NK-92 treated with Interleukin-12 subunit alpha and Interleukin-12 subunit beta, amount 100 ng/mL, for 24 hours (cell line): Measurements from ENCODE around the gene IL12RB2.
A peak's percentile ranks its signal among the peaks of the same experiment; 100 is the strongest.
"Not testable (repeated sequence)": the region's sequence is repeated elsewhere in the genome, so short reads cannot be mapped to it uniquely, and the experiment has no call there.

ENCODE experiments used
- DNase-seq: peaks from one replicate; lab custom pipeline; 2025; lab: John Stamatoyannopoulos, UW

Gene IL12RB2

DNA sequence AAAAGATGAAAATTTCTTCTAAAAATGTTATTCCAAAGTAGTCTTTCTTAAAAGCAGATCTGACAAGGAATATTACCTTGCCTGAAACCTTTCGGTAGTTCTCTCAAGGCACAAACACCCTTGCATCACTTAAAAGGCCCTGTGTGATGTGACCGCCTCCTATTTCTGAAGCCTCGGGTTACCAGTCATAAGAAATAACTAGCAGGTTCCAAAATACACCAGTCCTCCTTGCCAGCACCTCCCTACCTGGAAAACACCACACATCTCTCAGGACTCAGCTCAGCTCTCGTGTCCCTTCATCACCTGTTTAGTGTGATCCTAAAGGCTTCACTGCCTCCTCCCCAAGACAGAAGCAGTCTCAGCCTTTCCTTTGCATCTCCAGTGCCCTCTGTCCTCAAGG lies 86.9 kb downstream of the IL12RB2 start:
- no peak for DNase-seq

DNA sequence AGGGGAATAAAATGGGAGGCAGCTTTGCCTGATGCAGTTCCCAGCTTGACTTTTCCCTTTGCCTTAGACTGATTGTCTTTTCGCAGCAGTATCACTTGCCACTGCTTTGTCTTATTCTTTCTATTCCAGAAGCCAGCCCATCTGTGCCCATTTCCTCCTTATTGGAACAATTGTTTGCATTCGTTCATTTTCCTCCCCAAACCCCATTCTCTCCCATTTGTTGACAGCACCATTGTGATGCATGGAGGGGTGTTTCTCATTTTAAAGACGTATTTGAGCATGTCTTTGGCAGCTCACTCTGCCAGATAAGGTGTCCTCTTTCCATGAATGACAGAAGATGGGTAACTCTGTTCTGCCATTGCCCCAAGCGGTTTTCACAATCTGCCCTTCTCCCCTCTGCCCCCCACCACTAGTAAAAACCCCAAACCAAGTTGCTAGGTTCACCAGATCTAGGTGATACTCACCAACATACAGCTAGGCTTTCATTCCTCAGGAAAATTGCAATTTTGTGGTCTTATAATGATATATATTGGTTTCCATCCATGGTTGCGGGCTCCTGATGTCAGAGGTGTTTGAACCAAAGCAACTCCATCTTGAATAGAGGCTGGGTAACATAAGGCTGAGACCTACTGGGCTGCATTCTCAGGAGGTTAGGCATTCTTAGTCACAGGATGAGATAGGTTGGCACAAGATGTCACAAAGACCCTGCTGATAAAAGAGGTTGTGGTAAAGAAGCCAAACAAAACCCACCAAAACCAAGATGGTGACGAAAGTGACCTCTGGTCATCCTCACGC lies 91.7 kb downstream of the IL12RB2 start:
- DNase-seq = no peak

DNA sequence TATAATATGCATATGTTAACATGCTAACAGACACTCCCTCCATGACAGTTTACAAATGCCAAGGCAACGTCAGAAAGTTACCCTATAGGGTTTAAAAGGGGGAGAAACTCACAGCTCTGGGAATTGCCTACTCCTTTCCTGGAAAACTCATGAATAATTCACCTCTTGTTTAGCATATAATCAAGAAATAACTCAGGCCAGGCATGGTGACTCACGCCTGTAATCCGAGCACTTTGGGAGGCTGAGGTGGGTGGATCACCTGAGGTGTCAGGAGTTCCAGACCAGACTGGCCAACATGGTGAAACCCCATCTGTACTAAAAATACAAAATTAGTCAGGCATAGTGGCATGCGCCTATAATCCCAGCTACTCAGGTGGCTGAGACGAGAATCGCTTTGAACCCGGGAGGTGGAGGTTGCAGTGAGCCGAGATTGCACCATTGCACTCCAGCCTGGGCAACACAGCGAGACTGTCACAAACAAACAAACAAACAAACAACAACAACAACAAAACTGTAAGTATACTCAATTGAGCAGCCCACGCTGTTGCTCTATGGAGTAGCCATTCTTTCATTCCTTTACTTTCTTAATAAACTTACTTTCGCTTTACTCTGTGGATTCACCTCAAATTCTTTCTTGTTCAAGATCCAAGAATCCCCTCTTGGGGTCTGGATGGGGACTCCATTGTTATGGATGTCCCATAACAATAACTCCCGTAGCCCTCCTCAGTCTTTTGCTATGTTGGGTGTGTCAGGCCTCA lies 92.5 kb downstream of the IL12RB2 start:
- DNase-seq = not testable (repeated sequence)

DNA sequence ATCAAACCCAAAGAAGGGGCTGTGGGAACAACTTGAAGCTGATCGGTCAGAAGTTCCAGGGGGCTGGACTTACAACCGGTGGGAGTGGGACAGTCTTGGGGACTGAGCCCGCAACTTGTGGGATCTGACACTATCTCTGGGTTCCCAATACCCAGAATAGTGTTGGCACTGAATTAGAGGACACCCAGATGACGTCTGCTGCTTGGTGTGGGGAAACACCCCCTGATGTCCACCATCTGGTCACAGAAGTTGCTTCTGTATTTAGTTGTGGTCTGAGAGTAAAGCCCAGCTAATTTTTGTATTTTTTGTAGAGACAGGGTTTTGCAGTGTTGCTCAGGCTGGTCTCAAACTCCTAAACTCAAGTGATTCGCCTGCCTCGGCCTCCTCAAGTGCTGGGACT lies 93.8 kb downstream of the IL12RB2 start:
- DNase-seq = no peak

DNA sequence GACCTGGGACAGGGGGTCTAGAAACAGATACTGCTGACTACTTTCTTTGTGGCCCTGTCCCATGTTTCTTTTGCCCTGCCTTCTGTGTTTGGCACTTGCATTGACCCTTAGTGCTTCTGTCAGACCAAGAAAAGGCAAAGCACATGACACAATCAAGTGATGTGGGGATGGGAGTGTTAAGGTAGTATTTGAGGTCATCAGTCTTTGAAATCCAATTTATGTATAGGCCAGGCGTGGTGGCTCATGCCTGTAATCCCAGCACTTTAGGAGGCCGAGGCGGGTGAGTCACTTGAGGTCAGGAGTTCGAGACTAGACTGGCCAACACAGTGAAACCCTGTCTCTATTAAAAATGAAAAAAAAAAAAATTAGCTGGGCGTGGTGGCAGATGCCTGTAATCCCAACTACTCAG lies 96.5 kb downstream of the IL12RB2 start:
- no peak for DNase-seq

DNA sequence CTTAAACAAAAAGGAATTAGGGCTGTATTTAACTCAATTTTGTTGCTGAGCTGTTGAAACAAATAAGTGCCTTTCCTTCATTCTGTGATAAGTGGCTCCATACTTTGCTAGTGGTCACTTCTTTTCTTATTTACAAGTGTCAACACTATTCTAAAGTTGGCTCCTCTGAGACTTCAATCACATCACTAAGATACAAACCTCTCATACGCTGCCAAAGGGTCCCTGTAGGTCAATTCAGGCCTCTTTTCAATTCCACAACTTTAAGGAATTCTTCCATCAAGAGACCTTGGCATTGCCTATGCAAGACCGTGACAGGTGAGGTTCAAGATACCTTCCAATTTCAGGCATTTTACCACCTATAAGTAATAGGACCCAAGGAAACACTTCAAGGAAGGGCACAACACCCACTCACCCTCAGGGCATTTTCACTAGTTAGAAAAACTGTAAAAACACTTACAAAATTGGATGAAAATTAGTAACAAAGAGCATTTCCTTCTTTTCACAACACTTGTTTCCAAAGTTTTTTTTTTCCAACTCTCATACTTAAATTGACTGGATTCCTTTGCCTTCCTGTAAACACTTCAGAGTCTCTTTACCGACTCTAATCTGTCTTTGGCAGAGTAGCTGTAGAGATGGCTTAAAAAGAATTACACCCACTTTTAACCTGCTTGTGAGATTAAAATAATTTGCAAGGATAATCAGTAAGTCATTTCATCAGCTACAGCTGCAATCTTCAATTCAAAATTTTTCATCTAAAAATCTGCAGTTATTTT lies 98.0 kb downstream of the IL12RB2 start:
- DNase-seq = no peak

DNA sequence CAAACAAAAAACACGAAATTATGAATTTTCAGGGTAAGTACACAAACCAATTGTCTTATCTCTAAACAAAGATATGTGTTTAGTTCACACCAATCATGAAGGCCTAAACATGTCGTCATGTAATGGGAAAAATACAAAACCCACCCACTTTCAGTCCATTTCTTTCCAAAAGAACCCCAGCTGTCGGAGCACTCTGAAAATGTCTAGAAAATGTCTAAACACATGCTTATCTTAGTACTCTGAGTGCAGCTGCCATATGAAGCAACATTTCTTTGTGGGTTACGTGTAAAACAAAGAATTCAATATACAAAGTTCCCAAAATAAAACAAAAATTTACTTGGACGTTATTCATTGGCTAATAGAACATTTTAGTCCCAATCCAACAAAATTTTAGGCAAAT lies 99.8 kb downstream of the IL12RB2 start:
- DNase-seq = no peak

DNA sequence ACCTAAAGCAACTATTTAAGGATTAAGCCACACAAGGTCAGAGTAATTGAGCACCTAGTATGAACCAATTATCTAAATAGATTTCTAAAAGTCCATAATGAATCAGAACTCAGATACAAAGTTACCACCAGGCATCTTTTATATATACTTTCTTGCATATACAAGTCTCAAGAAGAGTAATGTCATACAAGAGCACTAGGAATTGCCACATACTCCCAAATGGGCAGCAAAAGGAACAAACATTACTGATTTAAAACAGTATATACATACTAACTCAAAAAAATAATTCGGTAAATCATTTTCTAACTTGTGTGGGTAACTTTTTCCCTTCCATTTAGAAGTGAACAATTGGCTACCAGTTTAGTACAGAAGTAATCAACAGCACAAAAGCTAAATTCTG lies 100.5 kb downstream of the IL12RB2 start:
- DNase-seq = no peak

DNA sequence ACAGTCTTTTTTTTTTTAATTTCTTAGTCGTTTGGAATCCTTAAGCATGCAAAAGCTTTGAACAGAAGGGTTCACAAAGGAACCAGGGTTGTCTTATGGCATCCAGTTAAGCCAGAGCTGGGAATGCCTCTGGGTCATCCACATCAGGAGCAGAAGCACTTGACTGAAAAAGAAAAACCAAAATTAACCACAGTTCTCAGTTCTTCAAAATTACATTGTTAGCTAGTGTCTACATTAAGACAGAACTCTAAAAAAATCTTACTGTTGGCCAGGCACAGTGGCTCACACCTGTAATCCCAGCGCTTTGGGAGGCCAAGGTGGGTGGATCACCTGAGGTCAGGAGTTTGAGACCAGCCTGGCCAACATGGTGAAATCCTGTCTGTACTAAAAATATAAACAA lies 105.4 kb downstream of the IL12RB2 start:
- DNase-seq = not testable (repeated sequence)

DNA sequence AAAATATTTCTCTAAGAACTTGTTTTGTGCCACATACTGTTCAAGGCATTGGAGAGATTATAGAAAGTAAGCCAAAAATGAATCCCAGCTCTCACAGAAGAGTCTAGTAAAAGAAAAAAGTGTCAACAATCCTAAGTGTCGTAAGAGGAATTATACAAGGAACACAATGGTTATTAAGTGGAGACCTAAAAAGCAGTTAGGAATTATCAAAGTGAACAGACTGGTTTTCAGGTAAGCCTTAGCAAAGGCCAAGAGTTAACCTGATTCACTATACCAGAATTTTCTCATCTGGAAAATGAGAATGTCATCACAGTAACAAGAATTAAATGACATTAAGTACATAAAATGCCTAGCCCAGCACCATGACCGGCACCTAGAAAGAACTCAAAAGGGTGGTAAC lies 106.9 kb downstream of the IL12RB2 start:
- no peak for DNase-seq

DNA sequence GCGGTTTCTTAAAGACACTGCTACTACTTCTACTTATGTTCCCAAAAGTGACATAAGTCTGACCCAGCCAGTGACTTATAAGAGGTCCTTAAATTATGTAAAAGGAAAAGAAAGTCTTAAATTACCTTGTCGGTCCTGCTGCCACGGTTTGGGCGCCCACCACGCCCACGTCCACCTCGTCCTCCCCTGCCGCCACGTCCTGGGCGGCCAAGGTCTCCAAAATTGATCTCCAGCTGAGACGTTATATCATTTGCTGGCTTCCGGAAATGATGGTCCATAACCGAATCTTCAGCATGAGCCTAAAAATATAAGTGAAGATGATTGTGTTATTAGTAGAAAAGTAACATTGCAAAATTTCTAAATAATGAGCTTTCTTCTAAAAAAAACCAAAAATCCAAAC lies 107.4 kb downstream of the IL12RB2 start:
- DNase-seq = no peak

DNA sequence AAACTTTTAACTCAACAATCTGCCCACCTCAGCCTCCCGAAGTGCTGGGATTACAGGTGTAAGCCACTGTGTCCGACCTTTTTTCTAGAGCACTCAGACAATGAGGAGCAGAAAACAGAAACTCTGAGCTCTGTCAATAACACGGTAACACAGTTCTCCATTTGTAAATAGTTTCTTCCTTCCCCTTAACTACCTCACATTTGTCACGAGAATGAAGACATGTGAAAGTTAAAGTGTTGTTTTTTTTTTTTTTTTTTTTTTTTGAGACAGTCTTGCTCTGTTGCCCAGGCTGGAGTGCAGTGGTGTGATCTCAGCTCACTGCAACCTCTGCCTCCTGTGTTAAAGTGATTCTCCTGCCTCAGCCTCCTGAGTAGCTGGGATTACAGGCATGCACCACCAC lies 110.1 kb downstream of the IL12RB2 start:
- not testable (repeated sequence) for DNase-seq

DNA sequence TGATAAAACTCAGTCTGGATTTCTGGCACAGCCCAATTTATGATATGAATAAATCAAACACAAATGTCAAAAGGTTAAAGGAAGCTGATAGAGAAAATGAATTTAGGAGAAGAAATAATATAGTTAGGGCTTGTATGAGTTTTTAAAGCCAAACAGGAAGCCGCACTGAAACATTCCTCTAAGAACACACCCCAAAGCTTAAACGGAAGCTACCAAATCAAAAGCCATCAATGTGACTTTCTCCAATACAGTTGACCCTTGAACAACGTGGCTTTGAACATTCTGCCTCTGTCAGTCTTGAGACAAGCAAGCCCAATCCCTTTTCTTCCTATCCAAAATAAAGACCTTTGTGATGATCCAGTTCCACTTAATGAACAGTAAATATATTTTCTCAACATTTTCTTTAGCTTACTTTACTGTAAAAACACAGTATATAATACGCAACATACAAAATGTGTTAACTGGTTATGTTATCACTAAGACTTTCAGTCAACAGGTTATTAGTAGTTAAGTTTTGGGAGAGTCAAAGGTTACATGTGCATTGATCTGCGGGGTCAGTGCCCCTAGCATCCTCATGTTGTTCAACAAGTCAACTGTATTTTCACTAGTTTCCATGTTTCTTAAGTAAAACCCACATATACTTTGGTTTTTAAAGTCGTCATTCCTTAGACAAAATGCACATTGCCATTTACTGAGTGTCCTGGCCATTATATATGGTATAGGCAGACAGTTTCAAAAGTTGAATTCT lies 111.3 kb downstream of the IL12RB2 start:
- no peak for DNase-seq

DNA sequence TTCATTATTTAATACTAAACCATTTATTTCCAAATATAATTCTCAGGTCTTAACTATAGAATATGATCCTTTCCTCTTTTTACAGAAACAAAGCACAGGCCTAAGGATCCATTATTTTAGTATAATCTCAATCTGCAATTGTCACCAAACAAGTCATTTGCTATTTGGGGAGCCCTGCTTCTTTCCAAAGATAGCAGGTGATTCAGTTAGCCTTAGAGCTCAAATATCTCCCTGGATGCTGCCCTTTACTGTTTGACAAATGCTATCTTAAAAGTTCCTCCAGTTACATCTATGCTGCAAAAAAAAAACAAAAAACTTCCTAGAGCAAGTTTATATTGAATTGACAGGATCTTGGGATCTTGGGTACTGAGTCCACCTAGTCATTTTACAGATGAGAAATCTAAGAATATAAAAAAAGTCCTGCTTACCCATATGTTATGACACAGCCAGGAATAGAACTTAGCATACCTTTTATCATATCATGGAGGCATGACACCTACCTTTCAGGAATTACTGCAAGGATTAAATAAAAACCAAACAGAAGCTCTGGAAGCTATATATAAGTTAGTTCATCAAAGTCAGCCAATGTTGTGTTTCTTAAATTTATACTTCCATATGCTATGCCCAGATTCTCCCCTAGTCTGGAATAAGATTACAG lies 113.3 kb downstream of the IL12RB2 start:
- no peak for DNase-seq

DNA sequence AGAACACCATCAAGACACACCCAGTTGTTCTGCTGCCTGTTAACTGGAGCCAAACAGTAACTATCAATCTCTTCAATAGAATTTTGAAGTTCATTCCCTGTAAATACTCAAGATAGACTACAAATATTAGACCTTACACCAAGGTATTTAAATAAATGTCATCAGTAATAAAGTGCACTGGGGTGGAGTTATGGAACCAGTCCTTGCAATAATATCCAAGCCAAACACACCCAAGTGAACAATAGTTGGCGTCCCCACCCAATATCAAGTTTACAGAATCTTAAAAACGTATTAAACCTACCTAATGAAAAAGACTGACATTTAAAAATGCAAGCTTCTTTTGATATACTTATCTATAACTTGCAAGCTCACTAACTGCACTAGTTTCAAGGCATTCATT lies 119.8 kb downstream of the IL12RB2 start:
- no peak for DNase-seq

DNA sequence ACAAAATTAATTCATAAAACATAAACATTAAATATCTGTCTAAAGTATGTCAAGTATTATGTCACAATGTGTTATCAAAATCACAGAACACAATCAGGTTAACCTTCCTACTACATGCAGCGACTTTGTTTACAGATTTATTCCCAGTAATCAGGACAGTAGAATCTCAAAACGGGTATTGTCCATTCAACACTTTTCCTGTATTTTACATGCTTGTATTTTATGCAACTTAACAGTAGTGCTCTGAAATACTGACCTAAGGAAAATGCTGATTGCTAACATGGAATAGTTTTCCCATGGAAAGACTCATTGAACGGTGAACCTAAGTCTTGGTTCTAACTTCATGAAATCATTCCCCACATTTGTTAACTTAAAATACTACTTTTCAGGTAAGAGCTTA lies 120.3 kb downstream of the IL12RB2 start:
- DNase-seq = no peak

DNA sequence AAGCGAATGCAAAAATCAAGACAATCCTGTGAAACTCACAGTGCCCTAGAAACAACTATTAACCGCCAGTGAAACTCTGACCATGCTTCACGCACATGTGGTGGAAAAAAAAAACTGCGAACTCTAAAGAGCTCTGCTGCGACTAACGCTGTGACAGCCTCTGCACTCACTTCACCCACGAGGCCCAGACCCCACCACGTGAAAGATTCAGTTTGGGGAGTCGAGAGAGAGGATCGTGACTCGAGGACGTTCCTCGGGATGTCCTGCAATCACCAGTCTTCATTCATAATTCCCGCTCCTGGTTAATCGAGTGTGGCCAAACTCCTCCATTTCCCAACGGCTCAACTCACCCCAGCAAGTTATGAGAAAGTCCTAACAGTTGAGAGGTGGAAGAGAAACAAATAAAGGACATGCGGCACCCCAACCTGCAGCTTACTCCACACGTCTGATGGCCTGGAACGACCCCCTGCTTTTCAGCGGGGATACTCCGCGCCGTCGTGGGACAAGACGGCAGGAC lies 121.4 kb downstream of the IL12RB2 start:
- no peak for DNase-seq

DNA sequence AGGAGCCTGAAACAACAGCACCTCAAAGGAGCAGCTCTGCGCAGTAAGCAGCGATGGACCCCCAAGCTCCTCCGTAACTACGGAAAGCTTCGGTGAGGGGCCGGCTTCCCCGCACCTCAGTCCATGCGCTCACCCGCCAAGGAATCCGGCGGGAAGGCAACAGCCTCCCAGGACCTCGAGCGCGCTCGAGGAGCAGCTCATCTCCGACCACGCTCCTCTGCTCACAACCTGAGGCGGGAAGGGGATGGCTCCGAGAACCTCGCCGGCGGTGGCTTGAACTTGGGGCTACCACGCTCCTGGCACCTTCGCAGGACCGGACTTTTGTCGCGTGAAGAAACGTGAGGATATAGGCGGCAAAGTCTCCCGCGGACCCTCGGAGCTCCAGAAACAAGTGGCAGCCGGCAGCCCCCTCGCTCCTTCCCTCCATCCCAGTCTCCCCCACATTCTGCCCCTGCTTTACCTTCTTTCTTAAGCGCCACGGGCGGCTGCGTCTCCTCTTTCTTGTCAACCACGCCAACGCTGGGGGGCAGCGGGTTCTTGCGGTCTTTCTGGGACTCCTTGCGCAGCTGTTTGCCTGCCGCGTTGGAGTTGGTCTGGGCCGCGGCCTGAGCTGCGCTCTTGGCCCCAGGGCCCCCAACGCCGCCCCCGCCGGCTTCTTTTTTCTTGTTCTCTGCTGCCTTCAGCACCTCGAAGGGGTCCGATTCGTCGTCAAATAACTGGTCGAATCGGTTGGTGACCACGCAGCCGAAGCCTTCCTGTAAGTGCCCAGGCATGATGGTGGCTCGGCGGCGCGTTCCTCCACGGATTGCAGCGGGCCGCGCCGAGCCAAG lies 122.1 kb downstream of the IL12RB2 start:
- DNase-seq = peak; percentile 19

DNA sequence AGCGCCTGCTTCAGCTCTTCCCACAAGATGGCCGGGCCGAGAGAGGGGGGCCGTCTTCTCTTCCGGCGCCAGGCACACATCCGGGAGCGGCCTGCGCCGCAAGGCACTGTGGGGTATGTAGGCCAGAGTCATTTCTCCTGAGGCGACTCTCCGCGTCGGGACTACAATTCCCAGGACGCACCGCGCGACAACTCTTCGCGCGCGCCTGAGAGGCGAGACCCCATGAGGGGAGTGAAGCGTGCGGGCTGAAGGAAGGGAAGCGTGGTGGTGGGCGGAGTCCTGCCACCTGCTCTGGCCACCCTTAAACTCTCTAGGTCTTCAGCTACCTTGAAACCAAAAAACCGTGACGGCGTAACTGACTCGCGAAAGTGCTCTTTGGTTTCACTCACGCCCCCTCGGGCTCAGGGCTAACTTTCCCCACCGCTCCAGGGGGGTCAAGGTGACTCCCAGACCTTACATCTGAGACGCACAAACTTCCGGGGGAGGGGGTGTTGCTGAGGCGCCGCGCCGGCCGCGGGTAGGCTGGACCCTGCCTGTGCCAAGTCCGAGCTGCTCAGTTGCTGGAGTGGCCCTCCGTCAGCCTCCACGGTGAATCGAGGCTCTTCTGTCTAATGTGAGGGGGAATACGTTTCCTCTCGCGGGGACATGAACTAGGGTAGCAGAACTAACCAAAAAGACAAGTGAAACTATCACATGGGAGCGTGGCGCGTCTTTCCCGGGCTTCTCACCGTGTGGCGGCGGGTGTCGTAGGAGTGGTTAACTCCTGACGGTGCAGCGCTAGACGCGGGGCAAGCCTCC lies 122.9 kb downstream of the IL12RB2 start, which contains the start of gene SERBP1:
TSS of gene SERBP1 (minus strand) at position 45 of the 798 bp plus-strand sequence. CDS start 102 bp downstream, outside the sequence.
- peak; percentile 94 for DNase-seq
